HG03095 (cell line): ENCODE results near the gene CCDC83.
"Not testable (repeated sequence)": the region's sequence is repeated elsewhere in the genome, so short reads cannot be mapped to it uniquely, and the experiment has no call there.

Source experiments
- ATAC-seq: cut with Tn5 transposase; IDR thresholded peaks from one replicate; pipeline ENCODE4 v1.9.1; 2021; ENCODE audit warnings: moderate library complexity; ENCODE audit not compliant: unreplicated experiment

The CCDC83 gene

GRCh38 chr11:85835263-85835662 is 19.9 kb upstream of the CCDC83 start:
- ATAC-seq: no peak

- no peak for ATAC-seq
These were observed 19.5 kb upstream of the CCDC83 start for GRCh38 chr11:85835729-85836128.

GRCh38 chr11:85840932-85841331 is 14.3 kb upstream of the CCDC83 start:
- ATAC-seq: not testable (repeated sequence)

GRCh38 chr11:85843929-85844328 is 11.3 kb upstream of the CCDC83 start:
- ATAC-seq: no peak

- no peak for ATAC-seq
These were observed 10.6 kb upstream of the CCDC83 start for GRCh38 chr11:85844439-85845123.

GRCh38 chr11:85845124-85845631 is 10.0 kb upstream of the CCDC83 start:
- ATAC-seq: no peak

GRCh38 chr11:85847436-85847835 is 7.7 kb upstream of the CCDC83 start:
- ATAC-seq: no peak

- ATAC-seq: no peak
These were observed 7.2 kb upstream of the CCDC83 start for GRCh38 chr11:85848006-85848405.

GRCh38 chr11:85848556-85848955 is 6.6 kb upstream of the CCDC83 start:
- ATAC-seq: no peak

- not testable (repeated sequence) for ATAC-seq
These were observed 2.4 kb upstream of the CCDC83 start for GRCh38 chr11:85852754-85853153.

GRCh38 chr11:85853541-85853940 is 1.6 kb upstream of the CCDC83 start:
- not testable (repeated sequence) for ATAC-seq

- ATAC-seq: no peak
These were observed 999 bp upstream of the CCDC83 start for GRCh38 chr11:85854212-85854556.

- ATAC-seq: peak; percentile 99
These were observed 434 bp upstream of the CCDC83 start for GRCh38 chr11:85854557-85855340.

GRCh38 chr11:85857098-85857497 is 1.9 kb downstream of the CCDC83 start:
- no peak for ATAC-seq

GRCh38 chr11:85859541-85859940 is 4.4 kb downstream of the CCDC83 start:
- ATAC-seq: not testable (repeated sequence)

- no peak for ATAC-seq
These were observed 8.7 kb downstream of the CCDC83 start for GRCh38 chr11:85863855-85864254.

GRCh38 chr11:85866137-85866827 is 11.1 kb downstream of the CCDC83 start:
- no peak for ATAC-seq

GRCh38 chr11:85867751-85868150 is 12.6 kb downstream of the CCDC83 start:
- no peak for ATAC-seq

- no peak for ATAC-seq
These were observed 14.6 kb downstream of the CCDC83 start for GRCh38 chr11:85869781-85870180.

GRCh38 chr11:85874265-85874664 is 19.1 kb downstream of the CCDC83 start:
- no peak for ATAC-seq

- no peak for ATAC-seq
These were observed 20.3 kb downstream of the CCDC83 start for GRCh38 chr11:85875505-85875904.

GRCh38 chr11:85884581-85885021 is 29.4 kb downstream of the CCDC83 start:
- no peak for ATAC-seq
